K562 (cell line): ENCODE results near the gene NDUFC2. TPM values are rescaled to one million over a fixed set of nuclear protein-coding genes. Genes with fewer than 3 reads are reported as not detected.
"Not testable (repeated sequence)": the region's sequence is repeated elsewhere in the genome, so short reads cannot be mapped to it uniquely, and the experiment has no call there.

Experiments used
- ATAC-seq: fragments of 200-7000 bp; cut with Tn5 transposase; 3 replicates; pipeline ENCODE4 v1.9.1; 2020; ENCODE audit warnings: moderate library complexity
- BruUV-seq: library from RNA; stranded (reverse); fragments of 400-500 nt; replicated peaks from 2 replicates; lab custom pipeline; 2021; lab: Mats Ljungman, UMichigan
- CTCF ChIA-PET: fragments of 300-600 bp; formaldehyde crosslinking; extraction: SDS; loops from one replicate; lab custom pipeline; 2021; ENCODE audit warnings: low intra/inter-chr PET ratio; lab: Yijun Ruan, JAX
- POLR2A ChIA-PET: fragments of 300-600, 350-650 bp; sonication (Branson Sonifier 250); formaldehyde crosslinking; extraction: SDS; loops from one replicate; lab custom pipeline; 2021; ENCODE audit warnings: antibody characterized with exemption, inconsistent platforms; lab: Yijun Ruan, JAX
- DNase-seq, 4 experiments: peaks; one replicate each; pipeline versions ENCODE4 v3.0.0 to v3.0.0-alpha.2; 2011 to 2018; ENCODE audit warnings: low spot score in 3 of 4, mixed read lengths in 3 of 4; ENCODE audit errors: extremely low read depth in 1 of 4
- FAIRE-seq: peaks from 2 replicates; lab custom pipeline; 2011; peaks lifted over from hg19 to GRCh38; lab: Jason Lieb, UNC
- H2AFZ ChIP-seq: 2 replicates; pipeline ENCODE4 v1.6.0; 2011; ENCODE audit warnings: low read depth, low read length, control low read depth, inconsistent platforms
- H3K27ac ChIP-seq: fragments of 200-600 bp; 3 replicates; pipeline ENCODE4 v1.8.0; 2011; ENCODE audit warnings: low read depth, mild to moderate bottlenecking, control low read depth, inconsistent platforms, low read length, moderate library complexity, mixed read lengths; ENCODE audit errors: extremely low read depth
- H3K27me3 ChIP-seq, 2 experiments: fragments of 300-600 bp in 1 of 2; 2 replicates in 1 of 2; 3 replicates in 1 of 2; pipeline versions ENCODE4 v1.6.0 to v1.8.0; 2011; ENCODE audit warnings: inconsistent platforms in 2 of 2, low read length in 2 of 2, mild to moderate bottlenecking in 1 of 2, mixed read lengths in 1 of 2, moderate library complexity in 1 of 2; ENCODE audit not compliant: control insufficient read depth in 2 of 2, insufficient read depth in 2 of 2
- H3K36me3 ChIP-seq: fragments of 300-600 bp; 3 replicates; pipeline ENCODE4 v1.8.0; 2011; ENCODE audit warnings: mild to moderate bottlenecking, low read length, inconsistent platforms; ENCODE audit not compliant: control insufficient read depth, insufficient read depth
- H3K4me1 ChIP-seq, 2 experiments: fragments of 200-600 bp in 1 of 2; replicated peaks in 1 of 2; 2 replicates in 1 of 2; 3 replicates in 1 of 2; pipeline versions ENCODE4 v1.5.1 to v1.8.0; 2011; ENCODE audit warnings: inconsistent platforms in 2 of 2, low read length in 2 of 2, mild to moderate bottlenecking in 1 of 2, mixed read lengths in 1 of 2, moderate library complexity in 1 of 2; ENCODE audit not compliant: control insufficient read depth in 2 of 2, insufficient read depth in 2 of 2
- H3K4me2 ChIP-seq: 2 replicates; pipeline ENCODE4 v1.6.1; 2011; ENCODE audit warnings: low read length, control low read depth, inconsistent platforms, mixed read lengths; ENCODE audit not compliant: insufficient read depth
- H3K4me3 ChIP-seq: fragments of 200-600 bp; sonication (generic), shearing (Covaris generic); 2 replicates; pipeline ENCODE4 v1.5.1; 2016; ENCODE audit warnings: control low read depth, inconsistent platforms
- H3K79me2 ChIP-seq: fragments of 200-600 bp; 3 replicates; pipeline ENCODE4 v1.8.0; 2011; ENCODE audit warnings: low read length, inconsistent platforms; ENCODE audit not compliant: control insufficient read depth, insufficient read depth
- H3K9ac ChIP-seq, 2 experiments: 2 replicates each; pipeline versions ENCODE4 v1.6.0 to v1.6.1; 2011; ENCODE audit warnings: low read depth in 2 of 2, low read length in 2 of 2, control low read depth in 1 of 2, inconsistent platforms in 1 of 2, mild to moderate bottlenecking in 1 of 2, mixed read lengths in 1 of 2; ENCODE audit not compliant: insufficient read depth in 1 of 2
- H3K9me1 ChIP-seq: one replicate; pipeline ENCODE4 v1.6.0; 2011; ENCODE audit warnings: inconsistent platforms, mild to moderate bottlenecking, low read length, moderate library complexity; ENCODE audit not compliant: control insufficient read depth, insufficient read depth
- H3K9me3 ChIP-seq: replicated peaks from 2 replicates; pipeline ENCODE4 v1.5.1; 2011; ENCODE audit warnings: low read depth, low read length, inconsistent platforms; ENCODE audit not compliant: control insufficient read depth, insufficient read depth
- H4K20me1 ChIP-seq: replicated peaks from 2 replicates; pipeline ENCODE4 v1.6.1; 2011; ENCODE audit warnings: low read length, inconsistent platforms, mixed read lengths; ENCODE audit not compliant: control insufficient read depth, insufficient read depth
- ARID1B ChIP-seq: fragments of 450-650 bp; IDR thresholded peaks from 2 replicates; pipeline ENCODE4 v1.6.1; 2016; ENCODE audit warnings: antibody characterized with exemption, mild to moderate bottlenecking, inconsistent platforms
- CBFA2T2 ChIP-seq: fragments of 450-650 bp; conservative IDR thresholded peaks from 2 replicates; pipeline ENCODE4 v1.6.1; 2017; ENCODE audit warnings: mild to moderate bottlenecking
- CBFA2T3 ChIP-seq: fragments of 450-650 bp; IDR thresholded peaks from 2 replicates; pipeline ENCODE4 v1.6.1; 2017
- CXXC5 ChIP-seq: fragments of 250-450 bp; sonication (Bioruptor Pico); IDR thresholded peaks from 2 replicates; pipeline ENCODE4 v1.8.0; 2022; ENCODE audit warnings: inconsistent platforms, mild to moderate bottlenecking, moderate library complexity
- DPF2 ChIP-seq: fragments of 450-650 bp; IDR thresholded peaks from 2 replicates; pipeline ENCODE4 v1.6.1; 2016
- EGR1 ChIP-seq: fragments of 450-650 bp; conservative IDR thresholded peaks from 2 replicates; pipeline ENCODE4 v1.6.1; 2017; ENCODE audit warnings: mild to moderate bottlenecking
- HDAC1 ChIP-seq, 2 experiments: fragments of 450-650 bp; IDR thresholded peaks; 2 replicates each; pipeline ENCODE4 v1.6.1; 2016 to 2017; ENCODE audit warnings: inconsistent platforms in 1 of 2, mild to moderate bottlenecking in 1 of 2, moderate library complexity in 1 of 2
- HDAC2 ChIP-seq: fragments of 450-650 bp; IDR thresholded peaks from 2 replicates; pipeline ENCODE4 v1.6.1; 2016; ENCODE audit warnings: mild to moderate bottlenecking
- KDM1A ChIP-seq, 2 experiments: fragments of 450-650 bp; IDR thresholded peaks; 2 replicates each; pipeline ENCODE4 v1.6.1; 2016; ENCODE audit warnings: mild to moderate bottlenecking in 2 of 2
- KLF16 ChIP-seq: IDR thresholded peaks from 2 replicates; pipeline ENCODE4 v1.6.1; 2016; ENCODE audit warnings: antibody characterized with exemption
- MTA2 ChIP-seq: fragments of 450-650 bp; IDR thresholded peaks from 2 replicates; pipeline ENCODE4 v1.6.1; 2016; ENCODE audit warnings: low read depth
- NCOR1 ChIP-seq: fragments of 450-650 bp; IDR thresholded peaks from 2 replicates; pipeline ENCODE4 v1.6.1; 2016; ENCODE audit warnings: mild to moderate bottlenecking, moderate library complexity
- NFATC3 ChIP-seq: fragments of 450-650 bp; IDR thresholded peaks from 2 replicates; pipeline ENCODE4 v1.6.1; 2017; ENCODE audit warnings: mild to moderate bottlenecking
- NFE2 ChIP-seq: IDR thresholded peaks from 2 replicates; pipeline ENCODE4 v1.6.1; 2014; ENCODE audit warnings: antibody characterized with exemption, low read depth
- RCOR1 ChIP-seq, 2 experiments: IDR thresholded peaks; 2 replicates each; pipeline ENCODE4 v1.6.1; 2012; ENCODE audit warnings: low read depth in 2 of 2, low read length in 2 of 2, borderline replicate concordance in 1 of 2, improper control_type of control experiment in 1 of 2
- SMAD4 ChIP-seq: fragments of 250-450 bp; sonication (Bioruptor Pico); conservative IDR thresholded peaks from 2 replicates; pipeline ENCODE4 v1.8.0; 2021; ENCODE audit warnings: inconsistent platforms, mild to moderate bottlenecking, moderate library complexity
- SMARCA4 ChIP-seq: fragments of 450-650 bp; IDR thresholded peaks from 2 replicates; pipeline ENCODE4 v1.6.1; 2016
- SMARCE1 ChIP-seq: fragments of 450-650 bp; IDR thresholded peaks from 2 replicates; pipeline ENCODE4 v1.7.1; 2016; ENCODE audit warnings: mild to moderate bottlenecking
- TAL1 ChIP-seq: fragments of 450-650 bp; IDR thresholded peaks from 2 replicates; pipeline ENCODE4 v1.6.1; 2016; ENCODE audit warnings: mild to moderate bottlenecking
- TCF3 ChIP-seq: sonication (generic); formaldehyde crosslinking; IDR thresholded peaks from 2 replicates; pipeline ENCODE4 v1.4.0; 2020; ENCODE audit warnings: mild to moderate bottlenecking, missing genetic modification reagents
- TEAD4 ChIP-seq, 2 experiments: sonication (generic) in 1 of 2; formaldehyde crosslinking in 1 of 2; IDR thresholded peaks; 2 replicates each; pipeline versions ENCODE4 v1.6.1 to v1.8.0; 2012 to 2022; ENCODE audit warnings: borderline replicate concordance in 1 of 2, inconsistent platforms in 1 of 2, low read length in 1 of 2, mild to moderate bottlenecking in 1 of 2, missing genetic modification reagents in 1 of 2
- ZNF174 ChIP-seq: fragments of 250-450 bp; sonication (Bioruptor Pico); IDR thresholded peaks from 2 replicates; pipeline ENCODE4 v1.4.0; 2020; ENCODE audit warnings: mild to moderate bottlenecking
- ZNF384 ChIP-seq: IDR thresholded peaks from 2 replicates; pipeline ENCODE4 v1.6.1; 2012; ENCODE audit warnings: low read depth, low read length, improper control_type of control experiment
- WGBS: fragments of 100-300 bp; shearing (Covaris generic); methylation state at CpG from one replicate; pipeline ENCODE4 v1.1.6; 2016; ENCODE audit warnings: low coverage, mixed read lengths; ENCODE audit not compliant: insufficient coverage; ENCODE audit errors: missing lambda C conversion rate; 5-methylcytosine and 5-hydroxymethylcytosine counted together
- in situ Hi-C: fragments of 300-500 bp; cut with MboI; formaldehyde crosslinking; loops from 4 replicates; pipeline ENCODE4 v1.15.0; 2018; ENCODE audit warnings: inconsistent platforms, mixed read lengths
- intact Hi-C: fragments of 100-400 bp; cut with micrococcal nuclease; formaldehyde crosslinking; loops from 2 replicates; pipeline ENCODE4 v1.14.2; 2022
- polyA plus RNA-seq, 8 experiments: library from polyadenylated mRNA; depleted of rRNA in 4 of 8; stranded (reverse) in 5 of 8; unstranded in 3 of 8; fragments of >200 nt; fragmentation: Nextera tagmentation in 2 of 8; fragmentation: Illumina TruSeq in 1 of 8; extraction: Ambion mirVana in 2 of 8; extraction: Trizol in 1 of 8; gene quantifications; 2 replicates each; pipeline versions ENCODE4 v1.2.1 to v1.2.3, GENCODE V29; 2011 to 2014; ENCODE audit warnings: inconsistent platforms in 1 of 8, missing spikeins in 1 of 8
- total RNA-seq, 7 experiments: library from RNA; depleted of rRNA in 6 of 7; stranded (reverse); fragments of >200 nt in 6 of 7; fragmentation: Illumina TruSeq in 2 of 7; extraction: Trizol in 2 of 7; gene quantifications; 2 replicates each; pipeline versions ENCODE4 v1.2.1 to v1.2.3, GENCODE V29; 2011 to 2021; ENCODE audit warnings: low replicate concordance in 1 of 7

NDUFC2 gene
- total and polyA plus RNA-seq, 9 of the 15 experiments (the other 6 are each of a cell fraction or from before 2014, with no cell fraction given): 168 to 1,119 (median 442) TPM

GRCh38 chr11:78060533-78060932, 19.1 kb downstream of the NDUFC2 start (continued):
- no peak for TF ChIP-seq ZNF174 (CRISPR knock-in tag)
- TF ChIP-seq, all 486 proteins: peak for 3

GRCh38 chr11:78059749-78060328, 19.8 kb downstream of the NDUFC2 start:
- FAIRE-seq; H3K9me3 ChIP-seq; H4K20me1 ChIP-seq; CTCF ChIA-PET; H3K4me3 ChIP-seq; H3K27me3 ChIP-seq; in situ Hi-C loops; H3K79me2 ChIP-seq; H2AFZ ChIP-seq; H3K9ac ChIP-seq; intact Hi-C loops; ATAC-seq; BruUV-seq; H3K9me1 ChIP-seq; H3K36me3 ChIP-seq; H3K4me2 ChIP-seq; H3K27ac ChIP-seq; TF ChIP-seq TEAD4 (CRISPR knock-in tag; IDR thresholded peaks at IDR 0.05; ENCODE audit: borderline replicate concordance): not testable (repeated sequence)
- peaks cover 21 to 29% of the 10 kb centered on the region in 2 experiments for H3K4me1 ChIP-seq
- DNase-seq: peak in 2 of 4 experiments; percentile 2 to 29
- 51% methylated on average over 4 of the region's 9 CpGs for WGBS
- POLR2A ChIA-PET: interaction anchor here (1.1 kb wide), 1 partner anchor 17 kb away, joined by 3 read pairs; no protein-coding TSS in a partner anchor
- peak; percentile 46 for TF ChIP-seq SMARCA4
- peak in 1 of 2 experiments; percentile 84; a peak in 2 of 4 replicates for TF ChIP-seq RCOR1 (IDR thresholded peaks at IDR 0.05; ENCODE audit: borderline replicate concordance in 1 of 2, low read depth in 2 of 2, low read length in 2 of 2)
- peak; percentile 36; the same call in 1 of the 2 replicates for TF ChIP-seq HDAC2
- TF ChIP-seq SMARCE1: peak; percentile 68
- TF ChIP-seq DPF2: peak; percentile 59
- peak; percentile 34; the same call in 1 of the 2 replicates for TF ChIP-seq NCOR1
- TF ChIP-seq TAL1: peak; percentile 46; the same call in 1 of the 2 replicates
- peak; percentile 77; the same call in 1 of the 2 replicates for TF ChIP-seq ZNF384
- peak; percentile 62; the same call in 1 of the 2 replicates for TF ChIP-seq ARID1B
- peak; percentile 68 to 74; a peak in 3 of 4 replicates for TF ChIP-seq KDM1A (IDR thresholded peaks at IDR 0.05)
- TF ChIP-seq CXXC5: peak; percentile 36
- TF ChIP-seq KLF16: peak; percentile 58
- peak; percentile 80 for TF ChIP-seq CBFA2T3
- TF ChIP-seq CBFA2T2: peak; percentile 61
- peak; percentile 67; the same call in 1 of the 2 replicates for TF ChIP-seq NFATC3
- TF ChIP-seq MTA2: 0 out of 2 replicates have a peak, but pooled peaks have one; percentile 15
- peak; percentile 61 for TF ChIP-seq TEAD4 (IDR thresholded peaks at IDR 0.05; ENCODE audit: low read length)
- peak; percentile 34; the same call in 1 of the 2 replicates for TF ChIP-seq TCF3 (CRISPR knock-in tag)
- 0 out of 2 replicates have a peak, but pooled peaks have one; percentile 6 for TF ChIP-seq NFE2
- 0 out of 2 replicates have a peak, but pooled peaks have one; percentile 11 for TF ChIP-seq SMAD4 (CRISPR knock-in tag)
- peak; percentile 92 for TF ChIP-seq EGR1
- peak in 1 of 2 experiments; percentile 61; a peak in 1 of 4 replicates for TF ChIP-seq HDAC1 (IDR thresholded peaks at IDR 0.05)
